Measurements from ENCODE around the gene HABP2. TPM values are rescaled to one million over a fixed set of nuclear protein-coding genes. Genes with fewer than 3 reads are reported as not detected.

HABP2 gene
- total and polyA plus RNA-seq, 8 donors: 0.76 to 11.4 (median 3.8) TPM; not detected in 2

DNA sequence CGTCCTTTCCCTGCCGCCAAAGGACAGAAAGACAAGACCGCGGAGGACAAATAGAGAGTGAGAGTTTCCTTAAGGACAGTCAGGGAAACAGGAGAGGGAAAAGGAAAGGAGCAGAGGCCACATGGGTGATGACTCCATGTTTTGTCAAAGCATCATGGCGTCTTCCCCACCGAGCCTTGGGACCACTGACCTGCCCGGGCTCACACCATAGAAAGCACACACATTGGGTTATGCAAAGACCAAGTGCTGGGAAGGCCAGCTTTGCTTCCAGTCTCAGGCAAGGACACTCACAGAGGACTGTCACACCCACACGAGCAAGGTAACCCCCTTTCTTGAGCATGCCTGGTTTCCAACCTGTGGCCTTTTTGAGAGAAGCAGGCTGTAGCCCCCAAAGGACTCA lies 23.3 kb upstream of the HABP2 start:
- Histone ChIP-seq H3K27ac (no peak overlapping the region), H3K27me3 (no peaks in the 10 kb centered on the region), H3K4me3 (no peak overlapping the region), H3K36me3 (no peaks in the 10 kb centered on the region), H3K9me3 (no peaks in the 10 kb centered on the region), H3K4me1 (peaks cover 0 to 11% (median 3%) of the 10 kb centered on the region in 4 donors)
- DNase-seq: peak in 1 of 2 donors; percentile 16
- WGBS, 5 donors: 90 to 95% (median 92%) methylated on average over 8 of the region's 8 CpGs
- TF ChIP-seq EP300 (IDR thresholded peaks at IDR 0.05) (no peak), POLR2A (IDR thresholded peaks at IDR 0.05) (no peak), POLR2AphosphoS5 (IDR thresholded peaks at IDR 0.05) (no peak)
- TF ChIP-seq, protein P1, sequence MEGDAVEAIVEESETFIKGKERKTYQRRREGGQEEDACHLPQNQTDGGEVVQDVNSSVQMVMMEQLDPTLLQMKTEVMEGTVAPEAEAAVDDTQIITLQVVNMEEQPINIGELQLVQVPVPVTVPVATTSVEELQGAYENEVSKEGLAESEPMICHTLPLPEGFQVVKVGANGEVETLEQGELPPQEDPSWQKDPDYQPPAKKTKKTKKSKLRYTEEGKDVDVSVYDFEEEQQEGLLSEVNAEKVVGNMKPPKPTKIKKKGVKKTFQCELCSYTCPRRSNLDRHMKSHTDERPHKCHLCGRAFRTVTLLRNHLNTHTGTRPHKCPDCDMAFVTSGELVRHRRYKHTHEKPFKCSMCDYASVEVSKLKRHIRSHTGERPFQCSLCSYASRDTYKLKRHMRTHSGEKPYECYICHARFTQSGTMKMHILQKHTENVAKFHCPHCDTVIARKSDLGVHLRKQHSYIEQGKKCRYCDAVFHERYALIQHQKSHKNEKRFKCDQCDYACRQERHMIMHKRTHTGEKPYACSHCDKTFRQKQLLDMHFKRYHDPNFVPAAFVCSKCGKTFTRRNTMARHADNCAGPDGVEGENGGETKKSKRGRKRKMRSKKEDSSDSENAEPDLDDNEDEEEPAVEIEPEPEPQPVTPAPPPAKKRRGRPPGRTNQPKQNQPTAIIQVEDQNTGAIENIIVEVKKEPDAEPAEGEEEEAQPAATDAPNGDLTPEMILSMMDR (IDR thresholded peaks at IDR 0.05): no peak
- intact Hi-C loops (cut with DNase I; ENCODE audit: low total_unique reads): no loop called here

DNA sequence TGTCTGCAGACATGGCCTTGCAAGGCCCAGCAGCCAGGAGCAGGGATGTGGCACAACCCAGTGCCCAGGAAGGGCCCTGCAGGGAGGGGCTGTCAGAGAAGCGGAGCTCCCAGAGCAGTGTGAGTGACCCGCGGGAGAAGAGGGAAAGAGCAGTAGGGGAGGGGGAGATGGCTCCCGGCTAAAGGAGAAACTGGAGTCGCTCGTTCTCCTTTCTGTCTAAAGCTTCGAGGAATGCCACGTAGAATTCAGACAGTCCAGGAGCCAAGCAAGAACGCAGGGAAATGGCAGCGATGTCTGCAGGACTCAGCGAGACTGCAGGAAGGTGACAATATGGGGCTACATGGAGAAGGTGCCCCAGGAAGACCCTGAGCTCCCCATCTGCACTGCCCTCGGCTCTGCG lies 22.4 kb upstream of the HABP2 start:
- DNase-seq: peak in 1 of 2 donors; percentile 2
- TF ChIP-seq EP300 (IDR thresholded peaks at IDR 0.05) (no peak), POLR2A (IDR thresholded peaks at IDR 0.05) (no peak), POLR2AphosphoS5 (IDR thresholded peaks at IDR 0.05) (no peak)
- TF ChIP-seq, protein P1 (IDR thresholded peaks at IDR 0.05): no peak
- intact Hi-C loops (cut with DNase I; ENCODE audit: low total_unique reads): no loop called here
- Histone ChIP-seq H3K27ac (no peak overlapping the region), H3K9me3 (no peaks in the 10 kb centered on the region), H3K27me3 (no peaks in the 10 kb centered on the region), H3K4me3 (no peak overlapping the region), H3K36me3 (no peaks in the 10 kb centered on the region), H3K4me1 (peaks cover 0 to 11% (median 3%) of the 10 kb centered on the region in 4 donors)
- 78 to 88% (median 86%) methylated on average over 13 of the region's 13 CpGs for WGBS, 5 donors

DNA sequence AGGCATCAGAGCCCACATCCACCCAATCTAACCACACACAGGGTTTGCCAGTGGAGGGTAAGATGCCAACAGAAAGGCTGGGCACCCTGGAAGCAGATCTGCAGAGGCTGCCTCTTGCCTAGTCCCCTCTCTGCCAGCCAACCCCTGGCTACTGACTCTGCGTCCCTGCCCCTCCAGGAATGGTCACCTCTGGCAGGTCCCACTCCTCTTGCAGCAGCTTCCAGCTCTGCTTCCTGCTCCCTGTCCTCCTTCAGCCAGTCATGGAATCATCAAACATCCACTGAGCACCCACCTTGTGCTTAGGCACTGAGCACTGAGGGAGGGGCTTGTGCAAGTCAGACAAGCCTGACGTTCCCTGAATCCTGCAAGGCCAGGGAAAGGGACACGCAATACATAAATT lies 20.1 kb upstream of the HABP2 start:
- no peak overlapping the region for H3K27ac ChIP-seq
- intact Hi-C loops (cut with DNase I; ENCODE audit: low total_unique reads): no loop called here
- H3K4me1 ChIP-seq: no peaks in the 10 kb centered on the region
- H3K27me3 ChIP-seq: peaks cover 0 to 6% (median 0%) of the 10 kb centered on the region in 3 donors
- no peak for DNase-seq
- no peak for TF ChIP-seq POLR2A (IDR thresholded peaks at IDR 0.05)
- TF ChIP-seq EP300 (IDR thresholded peaks at IDR 0.05): no peak
- TF ChIP-seq, protein P1 (IDR thresholded peaks at IDR 0.05): no peak
- no peak for TF ChIP-seq POLR2AphosphoS5 (IDR thresholded peaks at IDR 0.05)
- no peaks in the 10 kb centered on the region for H3K36me3 ChIP-seq
- H3K4me3 ChIP-seq: no peak overlapping the region
- 83 to 97% (median 89%) methylated on average over 3 of the region's 3 CpGs for WGBS, 5 donors
- no peaks in the 10 kb centered on the region for H3K9me3 ChIP-seq

DNA sequence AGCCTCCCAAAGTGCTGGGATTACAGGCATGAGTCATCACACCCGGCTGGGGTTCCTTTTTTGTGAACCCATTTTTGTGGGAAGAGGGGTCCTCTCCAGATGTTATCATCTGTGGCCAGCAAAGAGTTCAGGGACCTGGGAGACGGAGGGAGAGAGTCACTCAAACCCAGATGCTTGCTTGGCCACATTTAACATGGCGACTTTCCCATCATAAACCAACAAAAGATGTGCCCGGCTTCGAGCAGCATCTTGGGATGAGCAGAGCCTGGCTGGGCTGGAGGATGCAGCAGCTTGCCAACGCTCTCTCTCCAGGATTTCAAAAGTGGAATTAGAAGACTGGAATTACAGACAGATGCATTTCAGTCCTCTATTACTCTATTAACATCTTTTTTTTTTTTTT lies 19.1 kb upstream of the HABP2 start:
- Histone ChIP-seq H3K9me3 (no peaks in the 10 kb centered on the region), H3K27me3 (peaks cover 0 to 6% (median 0%) of the 10 kb centered on the region in 3 donors), H3K27ac (no peak overlapping the region), H3K4me1 (no peaks in the 10 kb centered on the region), H3K4me3 (no peak overlapping the region), H3K36me3 (no peaks in the 10 kb centered on the region)
- intact Hi-C loops (cut with DNase I; ENCODE audit: low total_unique reads): no loop called here
- TF ChIP-seq EP300 (IDR thresholded peaks at IDR 0.05) (no peak), POLR2A (IDR thresholded peaks at IDR 0.05) (no peak), POLR2AphosphoS5 (IDR thresholded peaks at IDR 0.05) (no peak)
- TF ChIP-seq, protein P1 (IDR thresholded peaks at IDR 0.05): no peak
- WGBS, 5 donors: 65 to 89% (median 79%) methylated on average over 6 of the region's 6 CpGs
- no peak for DNase-seq

Measured in stomach (tissue), 9 donors.